HG03521 (cell line): ENCODE data around the gene SLC16A11.
"Not testable (repeated sequence)": the region's sequence is repeated elsewhere in the genome, so short reads cannot be mapped to it uniquely, and the experiment has no call there.

Source experiments
- ATAC-seq: cut with Tn5 transposase; IDR thresholded peaks from one replicate; pipeline ENCODE4 v1.9.1; 2021; ENCODE audit warnings: mild to moderate bottlenecking, moderate library complexity; ENCODE audit not compliant: unreplicated experiment

SLC16A11 gene

DNA sequence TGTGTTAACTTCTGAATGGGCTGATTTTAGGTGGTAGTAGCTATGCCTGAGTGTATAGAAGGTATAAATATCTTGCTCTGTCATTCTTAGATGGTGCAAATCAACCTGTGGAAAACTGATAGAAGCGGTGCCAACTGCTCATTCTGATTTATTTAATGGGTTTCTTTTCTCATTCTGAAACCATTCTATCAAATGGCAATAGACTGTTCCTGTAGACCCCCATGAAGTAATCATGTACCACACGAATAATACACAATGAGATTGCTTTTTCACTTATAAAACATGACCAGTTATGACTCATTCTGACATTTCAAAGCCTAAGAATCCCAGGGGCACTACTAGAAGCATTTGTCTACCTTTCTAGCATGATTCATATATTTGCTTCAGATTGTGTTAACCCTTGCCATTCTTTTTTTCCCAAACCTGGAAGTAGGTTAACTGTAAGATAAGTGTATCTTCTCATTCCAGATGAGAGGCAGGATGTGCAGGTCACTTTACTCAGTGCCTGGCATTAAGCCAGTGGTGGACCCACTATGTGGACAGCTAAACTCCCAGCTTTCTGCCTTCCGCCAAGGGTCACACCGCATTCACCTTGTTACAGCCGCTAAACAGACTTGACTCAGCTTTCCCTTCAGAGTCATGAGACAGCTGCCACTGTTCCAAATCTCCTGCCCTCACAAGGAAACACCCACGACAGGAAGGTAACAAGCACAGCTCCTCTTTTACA lies 16.4 kb upstream of the SLC16A11 start:
- no peak for ATAC-seq

DNA sequence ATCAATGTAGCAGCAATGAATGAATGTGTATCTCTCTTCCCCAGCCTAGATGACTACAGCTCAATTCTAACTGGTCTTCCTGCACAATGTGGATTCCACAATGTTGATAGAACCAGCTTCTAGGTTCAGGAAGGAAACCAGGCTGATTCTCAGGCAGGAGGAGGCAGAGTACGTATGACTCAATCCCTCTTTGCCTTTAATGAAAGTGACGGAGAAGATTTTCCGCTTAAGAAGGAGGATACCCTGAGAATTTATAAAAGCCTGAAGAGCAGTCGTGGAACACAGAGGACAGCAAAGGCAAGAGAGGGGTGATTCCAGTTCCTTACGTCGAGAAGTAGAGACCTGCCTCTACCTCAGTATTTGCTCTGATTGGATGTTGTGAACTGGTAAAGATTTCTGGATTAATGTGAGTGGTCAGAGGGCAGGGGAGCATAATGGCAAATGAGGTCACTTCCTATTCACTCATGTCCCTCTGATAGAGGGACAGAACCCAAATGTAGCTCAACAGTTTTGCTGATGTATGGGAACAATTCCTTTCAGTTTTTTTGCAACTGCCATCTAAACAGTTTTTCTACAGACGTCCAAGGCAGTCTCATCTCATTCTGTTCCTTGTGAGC lies 15.0 kb upstream of the SLC16A11 start:
- no peak for ATAC-seq

DNA sequence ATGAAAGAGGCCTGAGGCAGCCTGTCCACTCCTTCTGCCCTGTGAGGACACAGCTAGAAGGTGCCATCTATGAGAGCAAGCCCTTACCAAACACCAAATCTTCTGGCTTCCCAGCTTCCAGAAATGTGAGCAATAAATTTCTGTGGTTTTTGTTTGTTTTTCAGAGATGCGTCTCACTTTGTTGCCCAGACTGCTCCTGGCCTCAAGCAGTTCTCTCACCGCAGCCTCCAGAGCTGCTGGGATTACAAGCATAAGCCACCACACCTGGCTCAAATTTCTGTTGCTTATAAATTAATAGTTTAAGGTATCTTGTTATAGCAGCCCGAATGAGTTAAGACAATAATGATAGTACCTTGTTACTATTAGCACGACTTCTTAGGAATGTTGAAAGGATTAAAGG lies 12.5 kb upstream of the SLC16A11 start:
- ATAC-seq: no peak

DNA sequence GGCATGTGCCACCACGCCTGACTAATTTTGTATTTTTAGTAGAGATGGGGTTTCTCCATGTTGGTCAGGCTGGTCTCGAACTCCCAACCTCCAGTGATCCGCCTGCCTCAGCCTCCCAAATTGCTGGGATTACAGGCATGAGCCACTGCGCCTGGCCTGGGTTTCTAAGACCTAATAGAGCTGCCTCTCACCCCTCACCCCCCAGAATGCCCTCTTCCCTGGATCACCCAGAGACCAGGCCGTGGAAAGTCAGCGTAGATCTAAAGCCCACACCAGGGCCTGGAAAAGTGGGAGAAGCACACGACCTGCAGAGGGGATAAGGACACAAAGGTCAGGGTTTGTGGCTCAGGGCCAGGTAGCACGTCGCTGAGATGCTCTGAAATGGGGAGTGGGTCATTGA lies 6.7 kb upstream of the SLC16A11 start:
- ATAC-seq: not testable (repeated sequence)

DNA sequence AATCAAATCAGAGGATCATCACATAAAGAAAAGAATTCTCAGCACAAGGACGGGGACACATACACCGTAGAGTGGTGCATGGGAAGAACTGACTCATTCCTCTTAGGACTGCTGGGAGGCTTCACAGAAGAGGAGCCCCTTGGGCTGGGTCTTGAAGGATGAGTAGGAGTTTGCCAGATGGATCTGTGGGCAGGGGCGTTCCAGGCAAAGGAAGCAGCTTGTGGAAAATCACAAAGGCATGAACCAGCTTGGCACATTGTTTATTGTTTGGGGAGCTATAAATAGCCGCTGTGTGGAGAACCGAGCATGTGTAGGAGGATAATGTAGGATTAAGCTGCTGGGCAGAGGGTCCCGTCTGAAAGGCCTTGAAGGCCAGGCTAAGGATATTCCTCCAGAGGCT lies 5.1 kb upstream of the SLC16A11 start:
- no peak for ATAC-seq

DNA sequence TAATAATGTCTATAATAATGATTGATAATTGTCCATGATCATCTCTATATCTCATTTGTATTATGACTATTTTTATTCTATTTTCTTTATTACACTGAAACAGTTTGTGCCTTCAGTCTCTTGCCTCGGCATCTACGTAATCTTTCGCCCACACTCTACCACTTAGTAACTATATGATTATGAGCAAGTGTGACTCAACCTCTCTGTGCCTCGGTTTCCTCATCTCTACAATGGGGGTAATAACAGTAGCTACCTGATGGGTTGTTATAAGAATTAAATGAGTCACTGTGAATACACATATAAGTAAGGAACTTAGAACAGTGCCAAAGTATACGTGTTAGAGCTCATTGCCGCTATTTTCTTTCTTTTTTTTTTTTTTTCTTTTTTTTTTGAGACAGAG lies 3.7 kb upstream of the SLC16A11 start:
- no peak for ATAC-seq

DNA sequence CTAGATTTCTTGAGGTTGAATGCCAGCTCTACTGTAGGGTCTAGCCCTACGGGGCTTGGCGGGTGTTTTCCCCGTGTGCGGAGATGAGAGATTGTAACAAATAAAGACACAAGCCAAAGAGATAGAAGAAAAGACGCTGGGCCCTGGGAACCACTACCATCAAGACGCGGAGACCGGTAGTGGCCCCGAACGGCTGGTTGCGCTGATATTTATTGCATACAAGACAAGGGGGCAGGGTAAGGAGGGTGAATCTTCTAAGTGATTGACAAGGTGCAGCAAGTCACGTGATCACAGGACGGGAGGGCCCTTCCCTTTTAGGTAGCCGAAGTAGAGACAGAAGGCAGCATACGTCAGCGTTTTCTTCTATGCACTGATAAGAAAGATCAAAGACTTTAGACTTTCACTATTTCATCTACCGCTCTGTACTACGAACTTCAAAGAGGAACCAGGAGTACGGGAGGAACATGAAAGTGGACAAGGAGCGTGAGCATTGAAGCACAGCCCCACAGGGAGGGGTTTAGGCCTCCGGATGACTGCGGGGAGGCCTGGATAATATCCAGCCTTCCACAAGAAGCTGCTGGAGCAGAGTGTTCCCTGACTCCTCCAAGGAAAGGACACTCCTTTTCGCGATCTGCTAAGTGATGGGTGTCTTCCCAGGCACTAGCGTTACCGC lies 3.0 kb upstream of the SLC16A11 start:
- ATAC-seq: not testable (repeated sequence)

DNA sequence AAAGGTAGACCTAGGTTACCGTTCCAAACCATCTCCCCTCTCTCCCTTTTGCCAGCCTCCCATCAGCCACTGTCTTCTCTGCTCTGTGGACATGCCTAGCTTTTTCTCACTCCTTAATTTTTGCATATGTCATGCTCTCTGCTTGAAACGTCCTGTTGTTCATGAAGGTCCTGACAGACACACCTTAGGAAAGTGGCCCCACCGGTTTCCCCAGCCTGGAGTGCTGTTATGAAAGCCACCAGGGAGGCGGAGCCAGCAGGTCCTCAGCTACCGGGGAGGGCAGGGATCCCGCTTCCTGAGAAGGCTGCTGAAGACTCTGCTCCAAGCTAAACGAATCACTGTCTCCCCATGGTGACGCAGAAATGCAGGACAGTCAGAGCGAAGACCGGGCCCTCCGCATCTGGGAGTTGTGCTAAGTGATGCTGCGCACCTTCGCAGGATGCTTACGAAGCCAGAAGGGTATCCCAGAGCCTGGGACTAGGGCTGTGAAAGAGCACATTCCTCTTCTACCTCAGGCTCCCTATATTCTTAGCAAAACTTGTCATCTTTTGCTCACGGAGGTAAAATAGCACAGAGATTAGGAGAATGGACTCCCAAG lies 2.3 kb upstream of the SLC16A11 start:
- no peak for ATAC-seq

DNA sequence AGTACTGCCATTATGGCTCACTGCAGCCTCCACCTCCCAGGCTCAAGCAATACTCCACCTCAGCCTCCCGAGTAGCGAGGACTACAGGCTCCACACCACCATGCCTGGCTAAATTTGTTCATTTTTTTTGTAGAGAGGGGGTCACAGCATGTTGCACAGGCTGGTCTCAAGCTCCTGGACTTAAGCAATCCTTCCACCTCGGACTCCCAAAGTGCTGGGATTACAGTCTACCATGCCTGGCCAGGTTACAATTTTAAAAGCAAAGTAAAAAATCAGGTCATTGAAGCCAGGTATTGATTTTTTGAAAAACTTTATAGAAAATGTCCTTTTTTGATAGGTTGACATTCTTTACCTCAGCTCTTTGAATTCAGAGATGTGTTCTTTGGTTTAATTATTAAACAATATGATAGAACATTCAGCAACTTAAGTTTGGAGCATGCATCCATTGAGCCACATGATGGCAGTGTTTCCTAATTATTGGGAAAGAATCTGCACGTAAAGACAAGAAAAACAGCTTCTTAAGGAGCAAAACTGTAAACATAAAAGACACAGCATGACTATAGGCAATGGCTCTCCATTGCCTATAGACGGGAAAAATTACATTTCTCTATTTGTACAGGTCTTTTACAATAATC lies 1.7 kb upstream of the SLC16A11 start:
- ATAC-seq: no peak

DNA sequence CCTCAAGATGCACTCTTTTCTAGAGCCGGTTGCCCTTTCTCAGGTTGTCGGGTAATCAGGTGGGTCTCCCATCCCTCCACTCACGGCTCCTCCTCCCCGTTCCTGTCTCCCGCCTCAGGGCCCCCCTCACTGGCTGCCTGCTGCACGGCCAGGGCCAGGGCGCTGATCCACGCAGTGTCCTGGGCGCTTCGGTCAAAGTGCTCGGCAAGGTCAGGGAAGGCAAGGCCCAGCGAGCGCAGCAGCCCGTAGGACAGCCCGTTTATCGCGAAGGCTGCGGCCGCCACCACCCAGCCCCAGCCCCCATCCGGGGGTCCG lies 753 bp downstream of the SLC16A11 start:
- no peak for ATAC-seq

DNA sequence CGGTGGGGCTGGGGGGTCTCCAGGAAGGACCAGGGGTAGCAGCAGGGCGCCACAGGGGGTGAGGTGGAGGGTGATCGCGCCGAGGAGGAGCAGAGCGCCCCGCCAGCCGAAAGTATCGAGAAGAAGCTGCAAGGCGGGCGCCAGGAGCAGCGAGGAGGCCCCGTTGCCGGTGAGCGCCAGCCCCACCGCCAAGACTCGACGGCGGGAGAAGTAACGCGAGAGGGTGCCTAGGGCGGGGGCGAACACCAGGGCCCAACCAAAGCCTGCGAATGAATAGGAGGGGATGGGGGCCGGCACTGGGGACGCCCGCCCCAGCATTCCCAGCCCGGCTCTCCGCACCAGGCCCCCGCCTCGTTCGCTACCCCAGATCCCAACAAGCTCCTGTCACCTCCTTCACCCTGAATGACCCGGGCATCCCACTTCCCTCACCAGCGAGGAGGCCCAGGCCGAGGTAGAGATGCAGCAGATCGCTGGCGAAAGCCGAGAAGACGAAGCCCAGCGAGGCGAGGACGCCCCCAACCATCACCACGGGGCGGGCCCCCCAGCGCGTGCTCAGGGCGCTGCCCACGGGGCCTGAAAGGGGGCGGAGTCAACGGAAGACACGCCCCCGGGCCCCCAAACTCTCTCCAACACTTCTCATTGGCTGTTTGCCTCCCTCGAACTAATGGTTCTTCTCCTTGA lies 1.3 kb downstream of the SLC16A11 start:
- no peak for ATAC-seq

DNA sequence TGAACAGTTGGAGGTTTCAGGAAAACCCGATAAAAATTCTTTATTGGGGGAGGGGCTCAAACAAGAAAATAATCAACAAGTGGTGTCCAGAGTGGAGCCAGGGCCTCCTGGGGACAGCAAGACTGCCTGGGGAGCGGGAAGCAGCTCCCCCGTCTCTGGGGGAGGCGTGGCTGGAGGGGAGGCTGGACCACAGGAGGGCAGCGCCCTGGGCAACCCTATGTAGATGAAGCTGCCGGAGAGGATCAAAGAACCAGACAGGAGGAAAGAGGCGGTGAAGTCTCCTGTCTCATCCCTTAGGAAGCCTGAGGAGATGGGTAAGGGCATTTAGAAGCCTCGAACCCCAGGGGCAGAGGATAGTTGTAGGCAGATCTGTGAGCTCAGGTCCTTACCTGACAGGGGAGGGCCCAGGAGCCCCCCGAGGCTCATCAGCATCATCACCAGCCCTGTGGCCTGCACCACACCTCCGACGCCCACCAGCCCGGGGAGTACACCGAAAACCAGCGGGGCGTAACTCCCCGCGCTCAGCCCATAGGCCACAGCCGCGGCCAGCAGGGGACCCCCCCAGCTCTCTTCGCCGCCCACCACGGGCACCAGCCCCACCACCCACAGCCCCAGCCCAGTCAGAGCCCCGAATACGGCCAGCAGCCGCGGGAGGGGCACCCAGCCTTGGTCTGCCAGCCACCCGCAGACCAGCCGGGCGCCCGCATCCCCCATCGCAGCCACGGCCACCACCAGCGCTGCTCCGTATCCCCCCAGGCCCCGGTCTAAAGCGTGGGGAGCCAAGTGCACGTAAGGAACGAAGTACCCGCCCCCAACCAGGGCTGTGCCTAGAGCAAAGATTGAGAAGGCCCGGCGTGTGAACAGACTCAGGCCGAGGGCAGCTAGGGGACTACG lies 2.0 kb downstream of the SLC16A11 start:
- no peak for ATAC-seq

DNA sequence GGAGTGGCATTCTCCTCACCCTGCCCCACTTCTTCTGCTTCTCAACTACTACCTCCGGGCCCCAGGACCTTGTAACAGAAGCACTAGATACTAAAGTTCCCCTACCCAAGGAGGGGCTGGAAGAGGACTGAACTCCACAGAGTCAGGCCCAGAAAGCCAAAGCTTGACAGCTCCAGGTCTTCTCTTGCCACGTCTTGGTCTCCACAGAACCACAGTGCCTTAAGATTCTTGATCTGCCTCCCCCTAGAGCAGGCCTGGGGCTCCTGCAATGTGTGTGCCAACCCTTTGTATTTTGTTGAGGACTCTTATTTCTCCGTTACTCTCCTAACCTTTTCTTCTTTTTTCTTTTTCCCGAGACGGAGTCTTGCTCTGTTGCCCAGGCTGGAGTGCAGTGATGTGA lies 4.1 kb downstream of the SLC16A11 start:
- ATAC-seq: no peak

DNA sequence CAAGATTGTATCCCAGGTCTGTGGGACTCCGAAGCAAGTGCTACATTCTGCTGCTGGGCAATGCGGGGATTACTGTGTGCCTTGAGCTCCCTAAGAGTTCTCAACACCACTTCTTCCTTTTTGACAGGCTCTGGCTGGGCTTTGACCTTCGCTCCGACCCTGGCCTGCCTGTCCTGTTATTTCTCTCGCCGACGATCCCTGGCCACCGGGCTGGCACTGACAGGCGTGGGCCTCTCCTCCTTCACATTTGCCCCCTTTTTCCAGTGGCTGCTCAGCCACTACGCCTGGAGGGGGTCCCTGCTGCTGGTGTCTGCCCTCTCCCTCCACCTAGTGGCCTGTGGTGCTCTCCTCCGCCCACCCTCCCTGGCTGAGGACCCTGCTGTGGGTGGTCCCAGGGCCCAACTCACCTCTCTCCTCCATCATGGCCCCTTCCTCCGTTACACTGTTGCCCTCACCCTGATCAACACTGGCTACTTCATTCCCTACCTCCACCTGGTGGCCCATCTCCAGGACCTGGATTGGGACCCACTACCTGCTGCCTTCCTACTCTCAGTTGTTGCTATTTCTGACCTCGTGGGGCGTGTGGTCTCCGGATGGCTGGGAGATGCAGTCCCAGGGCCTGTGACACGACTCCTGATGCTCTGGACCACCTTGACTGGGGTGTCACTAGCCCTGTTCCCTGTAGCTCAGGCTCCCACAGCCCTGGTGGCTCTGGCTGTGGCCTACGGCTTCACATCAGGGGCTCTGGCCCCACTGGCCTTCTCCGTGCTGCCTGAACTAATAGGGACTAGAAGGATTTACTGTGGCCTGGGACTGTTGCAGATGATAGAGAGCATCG lies 5.6 kb downstream of the SLC16A11 start:
- ATAC-seq: no peak

DNA sequence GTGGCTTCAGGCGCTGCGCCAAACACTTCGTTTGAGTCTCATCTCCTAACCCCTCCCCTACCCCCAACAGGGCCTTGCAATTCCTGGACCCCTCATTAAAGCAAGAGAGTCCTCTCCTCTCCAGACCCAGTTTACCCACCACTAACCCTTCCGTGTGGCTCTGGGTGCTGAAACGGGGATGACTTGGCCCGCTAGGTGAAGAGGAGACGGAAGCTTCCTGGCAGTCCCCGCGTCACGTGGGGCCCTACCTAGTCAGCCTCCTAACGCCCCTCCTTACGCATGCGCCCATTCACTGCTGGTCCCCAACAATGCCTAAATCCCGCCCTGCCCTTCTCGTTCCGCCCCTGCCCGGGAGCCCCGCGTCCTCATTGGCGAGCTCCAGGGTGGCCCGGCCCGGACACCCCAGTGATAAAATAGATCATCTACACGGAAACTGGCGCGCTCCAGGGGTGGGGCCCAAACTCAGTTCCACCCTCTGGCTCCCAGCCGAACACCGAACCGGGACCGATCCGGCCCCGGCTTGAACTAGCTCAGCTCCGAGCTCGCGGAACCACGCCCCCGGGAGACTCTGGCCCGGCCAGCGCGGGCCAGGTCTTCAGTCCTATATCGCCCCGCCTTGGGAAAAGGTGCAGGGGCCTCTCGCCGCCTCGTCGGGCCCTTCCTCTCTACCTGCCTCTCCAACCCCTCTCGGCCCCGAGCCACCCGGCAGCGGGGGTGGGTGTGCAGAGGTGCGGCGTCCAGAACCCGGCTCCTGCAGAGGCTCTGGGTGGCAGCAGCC lies 8.1 kb downstream of the SLC16A11 start, which contains the start of gene SLC16A13:
Gene SLC16A13, plus strand, starts transcription at position 425 of the 778 bp plus-strand sequence. CDS start 368 bp downstream, outside the sequence.
- peak; percentile 91 for ATAC-seq

DNA sequence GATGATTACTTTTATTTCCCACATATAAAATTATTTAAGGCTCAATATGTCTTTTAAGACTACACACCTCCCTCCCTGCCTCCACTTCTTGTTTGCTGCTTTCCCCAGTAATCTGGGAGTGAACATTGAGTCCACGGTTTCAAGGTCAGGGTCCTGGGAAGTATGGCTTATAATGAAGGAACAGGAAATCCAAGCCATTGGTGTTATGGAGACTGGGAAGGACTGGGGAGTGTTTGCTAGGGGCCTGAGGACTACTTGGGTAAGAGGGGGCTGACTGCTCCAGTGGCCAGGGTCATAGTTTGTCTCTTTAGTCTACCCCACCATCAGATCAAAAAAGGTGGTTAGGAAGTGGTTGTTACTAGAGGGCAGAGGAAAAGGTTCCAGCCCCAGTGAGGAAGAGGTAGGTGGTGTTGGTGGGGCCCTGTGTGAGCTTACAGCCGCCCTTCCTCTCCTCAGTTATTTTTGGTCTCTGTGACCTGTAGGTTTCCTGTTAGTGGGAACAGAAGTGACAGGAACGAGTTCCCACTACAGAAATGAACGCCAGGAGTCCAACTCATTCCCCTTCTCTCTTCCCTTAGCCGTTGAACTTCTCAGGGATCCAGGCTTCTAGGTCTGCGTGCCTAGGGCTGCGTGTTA lies 8.8 kb downstream of the SLC16A11 start:
- no peak for ATAC-seq

DNA sequence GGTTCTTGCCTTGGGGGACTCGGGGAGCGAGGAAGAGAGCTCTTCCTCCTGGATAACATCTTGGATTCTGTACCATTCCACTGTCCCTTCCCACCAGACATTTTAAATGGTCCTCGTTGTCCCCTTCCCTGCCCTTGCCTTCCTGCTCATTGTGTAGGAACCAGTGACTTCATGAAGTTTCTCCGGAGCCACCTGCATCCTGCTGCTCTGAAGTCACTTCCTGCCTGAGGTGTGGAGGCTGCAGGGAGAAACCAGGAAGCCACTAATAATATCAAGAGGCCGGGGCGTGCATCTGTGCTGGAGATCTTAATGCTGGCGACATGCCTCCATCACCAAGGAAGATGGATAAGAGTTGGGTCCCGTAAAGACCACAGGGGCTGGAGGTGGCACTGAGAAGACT lies 14.2 kb downstream of the SLC16A11 start:
- no peak for ATAC-seq

DNA sequence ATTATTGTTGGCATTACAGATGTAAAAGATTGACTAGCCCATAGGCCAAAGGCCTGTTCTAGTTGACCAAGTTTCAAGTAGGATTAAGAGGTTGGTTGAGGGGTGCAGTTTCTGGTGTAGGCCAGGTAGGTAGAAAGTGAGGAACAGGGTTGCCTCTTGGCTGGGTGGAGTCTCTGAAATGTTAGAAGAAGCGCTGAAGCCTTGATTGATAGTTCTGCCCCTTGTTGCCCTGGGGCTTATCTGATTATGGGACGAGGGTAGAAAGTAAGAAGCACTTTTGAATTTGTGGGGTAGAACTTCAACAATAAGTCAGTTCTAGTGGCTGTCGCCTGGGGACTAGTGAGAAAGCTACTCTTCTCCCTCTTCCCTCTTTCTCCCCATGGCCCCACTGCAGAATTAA lies 14.8 kb downstream of the SLC16A11 start:
- ATAC-seq: no peak
